ENCODE measurements around the gene ZNF574.

Gene ZNF574

DNA sequence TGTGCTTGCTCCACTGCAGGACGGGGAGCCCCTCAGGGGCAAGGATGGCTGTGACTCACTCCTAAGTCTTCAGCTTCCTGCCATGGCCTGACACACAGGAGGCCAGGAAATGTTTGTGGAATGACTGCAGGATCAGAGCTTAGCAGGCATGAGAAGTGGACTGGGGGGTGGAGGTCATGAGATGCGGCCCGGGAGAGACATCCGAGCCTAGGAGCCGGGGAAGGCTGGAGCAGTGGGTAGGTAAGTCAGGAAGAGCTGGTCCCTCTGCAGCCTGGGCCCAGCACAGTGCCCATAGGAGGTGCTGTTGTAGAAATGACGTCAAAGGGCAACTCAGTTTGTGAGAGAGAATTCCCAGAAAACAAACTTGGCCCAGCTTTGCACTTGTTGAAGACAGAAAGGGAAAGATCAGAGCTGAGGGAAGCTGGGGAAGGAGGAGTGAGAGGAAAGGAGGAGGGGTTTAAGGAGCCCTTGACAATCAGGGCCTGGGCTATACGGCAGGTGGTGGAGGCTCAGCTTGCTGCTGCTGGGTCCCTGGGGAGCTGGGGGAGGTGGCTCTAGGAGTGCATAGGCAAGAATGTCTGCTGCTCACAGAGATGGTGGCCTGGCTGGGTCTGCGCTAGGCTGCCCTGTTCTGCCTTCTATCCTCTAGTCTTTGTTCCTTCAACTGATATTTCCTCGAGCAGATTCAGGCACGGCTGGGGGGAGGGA, 37.8 kb downstream of the ZNF574 start:
- Mint-ChIP-seq H3K36me3 (ENCODE audit: low read depth) (no peaks in the 10 kb centered on the region), H3K27me3 (ENCODE audit: low read depth, poor library complexity) (peaks cover 31% of the 10 kb centered on the region), H3K4me1 (peaks cover 26% of the 10 kb centered on the region), H3K27ac (peak overlapping the region; percentile 49), H3K9me3 (no peaks in the 10 kb centered on the region), H3K4me3 (peak overlapping the region; percentile 18)
- peak; percentile 60 for DNase-seq
- TF ChIP-seq, protein P1, sequence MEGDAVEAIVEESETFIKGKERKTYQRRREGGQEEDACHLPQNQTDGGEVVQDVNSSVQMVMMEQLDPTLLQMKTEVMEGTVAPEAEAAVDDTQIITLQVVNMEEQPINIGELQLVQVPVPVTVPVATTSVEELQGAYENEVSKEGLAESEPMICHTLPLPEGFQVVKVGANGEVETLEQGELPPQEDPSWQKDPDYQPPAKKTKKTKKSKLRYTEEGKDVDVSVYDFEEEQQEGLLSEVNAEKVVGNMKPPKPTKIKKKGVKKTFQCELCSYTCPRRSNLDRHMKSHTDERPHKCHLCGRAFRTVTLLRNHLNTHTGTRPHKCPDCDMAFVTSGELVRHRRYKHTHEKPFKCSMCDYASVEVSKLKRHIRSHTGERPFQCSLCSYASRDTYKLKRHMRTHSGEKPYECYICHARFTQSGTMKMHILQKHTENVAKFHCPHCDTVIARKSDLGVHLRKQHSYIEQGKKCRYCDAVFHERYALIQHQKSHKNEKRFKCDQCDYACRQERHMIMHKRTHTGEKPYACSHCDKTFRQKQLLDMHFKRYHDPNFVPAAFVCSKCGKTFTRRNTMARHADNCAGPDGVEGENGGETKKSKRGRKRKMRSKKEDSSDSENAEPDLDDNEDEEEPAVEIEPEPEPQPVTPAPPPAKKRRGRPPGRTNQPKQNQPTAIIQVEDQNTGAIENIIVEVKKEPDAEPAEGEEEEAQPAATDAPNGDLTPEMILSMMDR (IDR thresholded peaks at IDR 0.05): no peak

DNA sequence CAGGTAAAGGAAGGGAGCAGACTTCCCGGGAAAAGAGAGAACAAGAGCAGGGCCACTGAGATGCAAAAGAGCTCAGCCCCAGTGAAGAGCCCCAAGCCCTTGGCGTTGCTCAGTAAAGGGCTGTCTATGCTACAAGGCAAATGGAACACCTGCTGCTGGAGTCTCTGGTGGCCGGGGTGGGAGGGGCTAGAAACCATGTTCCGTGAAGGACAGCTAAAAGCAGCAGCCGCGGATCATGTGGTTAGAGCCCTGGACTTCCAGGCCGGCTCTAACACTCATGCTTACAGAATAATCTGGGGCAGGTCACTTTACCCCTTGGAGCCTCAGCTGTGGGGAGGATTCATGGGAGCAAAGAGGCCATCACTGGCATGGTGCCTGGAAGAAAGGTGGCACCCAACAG, 38.4 kb downstream of the ZNF574 start:
- Mint-ChIP-seq H3K36me3 (ENCODE audit: low read depth) (no peaks in the 10 kb centered on the region), H3K4me1 (peaks cover 20% of the 10 kb centered on the region), H3K27me3 (ENCODE audit: low read depth, poor library complexity) (peaks cover 28% of the 10 kb centered on the region), H3K9me3 (no peaks in the 10 kb centered on the region), H3K27ac (peak overlapping the region; percentile 49), H3K4me3 (no peak overlapping the region)
- TF ChIP-seq, protein P1 (IDR thresholded peaks at IDR 0.05): no peak
- no peak for DNase-seq

DNA sequence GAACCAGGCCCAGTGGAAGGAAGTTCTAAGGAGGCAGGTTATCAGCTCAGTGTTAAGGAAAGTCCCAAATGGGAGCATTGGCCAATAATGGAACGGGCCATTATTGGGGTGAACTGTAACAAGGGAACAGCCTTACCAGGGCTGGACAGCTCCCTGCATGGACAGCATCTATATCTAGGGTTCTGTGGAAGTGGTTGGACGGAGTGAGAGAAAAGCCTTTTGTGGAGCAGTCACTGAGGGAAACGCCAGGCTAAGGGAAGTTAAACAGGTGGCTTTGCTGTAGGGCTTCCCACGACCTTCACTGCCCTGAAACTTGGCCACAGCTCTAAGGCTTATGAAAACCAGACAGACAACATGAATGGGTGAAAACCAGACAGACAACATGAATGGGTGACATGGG, 39.3 kb downstream of the ZNF574 start:
- TF ChIP-seq, protein P1 (IDR thresholded peaks at IDR 0.05): no peak
- no peaks in the 10 kb centered on the region for H3K36me3 Mint-ChIP-seq (ENCODE audit: low read depth)
- peaks cover 30% of the 10 kb centered on the region for H3K27me3 Mint-ChIP-seq (ENCODE audit: low read depth, poor library complexity)
- no peaks in the 10 kb centered on the region for H3K9me3 Mint-ChIP-seq
- no peak for DNase-seq
- peak overlapping the region; percentile 94 for H3K27ac Mint-ChIP-seq
- H3K4me1 Mint-ChIP-seq: peaks cover 20% of the 10 kb centered on the region
- no peak overlapping the region for H3K4me3 Mint-ChIP-seq

DNA sequence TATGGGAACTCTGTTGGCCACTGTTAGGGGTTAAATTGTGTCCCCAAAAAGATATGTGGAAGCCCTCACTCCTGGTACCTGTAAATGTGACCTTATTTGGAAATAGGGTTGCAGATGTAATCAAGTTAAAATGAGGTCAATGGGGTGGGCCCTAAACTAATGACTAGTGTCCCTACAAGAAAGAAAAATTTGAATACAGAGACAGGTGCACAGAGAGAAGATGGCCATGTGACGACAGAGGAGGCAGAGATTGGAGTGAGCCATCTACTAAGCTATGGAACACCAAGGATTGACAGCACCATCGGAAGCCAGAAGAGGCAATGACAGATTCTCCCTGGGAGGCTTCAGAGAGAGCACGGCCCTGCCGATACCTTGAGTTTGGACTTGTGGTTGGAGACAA, 39.7 kb downstream of the ZNF574 start:
- Mint-ChIP-seq H3K9me3 (no peaks in the 10 kb centered on the region), H3K36me3 (ENCODE audit: low read depth) (no peaks in the 10 kb centered on the region), H3K4me3 (no peak overlapping the region), H3K4me1 (peaks cover 22% of the 10 kb centered on the region), H3K27me3 (ENCODE audit: low read depth, poor library complexity) (peaks cover 31% of the 10 kb centered on the region), H3K27ac (no peak overlapping the region)
- TF ChIP-seq, protein P1 (IDR thresholded peaks at IDR 0.05): no peak
- no peak for DNase-seq

DNA sequence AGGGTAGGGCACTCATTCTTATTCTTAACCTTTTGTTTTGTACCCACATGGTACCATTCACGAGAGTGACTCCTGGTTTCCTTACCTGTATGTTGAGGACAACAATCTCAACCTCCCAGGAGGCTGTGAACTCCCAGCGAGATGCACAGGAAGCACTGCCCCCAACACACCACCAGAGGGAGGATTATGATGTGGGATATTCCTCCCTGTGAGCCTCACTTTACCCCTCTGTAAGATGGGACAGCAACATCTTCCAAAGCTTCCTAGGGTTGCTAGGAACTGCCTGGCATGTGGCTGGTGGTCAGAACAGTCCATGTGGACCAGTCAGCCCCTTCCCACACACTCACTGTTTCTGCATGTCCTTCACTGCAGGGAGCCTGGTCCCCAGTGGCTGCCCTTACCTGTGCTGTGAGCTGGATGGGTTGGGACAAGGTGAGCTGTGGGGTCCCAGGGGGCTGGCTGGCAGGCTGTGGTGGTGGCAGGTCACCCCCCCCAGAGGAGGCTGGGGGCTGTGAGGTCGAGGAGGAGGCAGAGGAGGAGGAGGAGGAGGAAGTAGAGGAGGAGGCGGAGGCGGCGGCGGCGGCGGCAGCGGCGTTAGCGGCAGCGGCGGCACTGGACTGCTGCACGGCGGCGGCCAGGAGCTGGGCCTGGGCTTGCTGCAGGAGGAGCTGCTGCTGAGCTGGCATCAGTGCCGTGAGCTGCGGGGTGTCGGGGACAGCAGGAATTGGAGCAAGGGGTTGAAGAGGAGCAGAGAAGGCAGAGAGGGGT, 40.5 kb downstream of the ZNF574 start:
- peaks cover 27% of the 10 kb centered on the region for H3K4me1 Mint-ChIP-seq
- H3K9me3 Mint-ChIP-seq: no peaks in the 10 kb centered on the region
- no peak for DNase-seq
- TF ChIP-seq, protein P1 (IDR thresholded peaks at IDR 0.05): no peak
- no peak overlapping the region for H3K4me3 Mint-ChIP-seq
- H3K27me3 Mint-ChIP-seq (ENCODE audit: low read depth, poor library complexity): peaks cover 36% of the 10 kb centered on the region
- no peak overlapping the region for H3K27ac Mint-ChIP-seq
- no peaks in the 10 kb centered on the region for H3K36me3 Mint-ChIP-seq (ENCODE audit: low read depth)
